KMS-11 (cell line): ENCODE results near the gene MMGT1.
A peak's percentile ranks its signal among the peaks of the same experiment; 100 is the strongest.

ENCODE experiments used
- H2AFZ ChIP-seq: fragments of 200-600 bp; sonication (generic); 2 replicates; pipeline ENCODE4 v1.6.1; 2016; ENCODE audit warnings: antibody characterized with exemption, mixed run types, low read depth
- H3K27ac ChIP-seq: fragments of 200-600 bp; sonication (generic); 2 replicates; pipeline ENCODE4 v1.6.1; 2016; ENCODE audit warnings: mild to moderate bottlenecking, mixed run types
- H3K27me3 ChIP-seq: fragments of 200-600 bp; sonication (generic); 2 replicates; pipeline ENCODE4 v1.6.1; 2017; ENCODE audit warnings: mild to moderate bottlenecking, low read depth, mixed run types, moderate library complexity; ENCODE audit not compliant: insufficient read depth
- H3K36me3 ChIP-seq: fragments of 200-600 bp; sonication (generic); 2 replicates; pipeline ENCODE4 v1.6.1; 2017; ENCODE audit warnings: mild to moderate bottlenecking, mixed run types; ENCODE audit not compliant: insufficient read depth
- H3K4me1 ChIP-seq: fragments of 200-600 bp; sonication (generic); 2 replicates; pipeline ENCODE4 v1.6.1; 2016; ENCODE audit warnings: mild to moderate bottlenecking, low read depth, mixed run types; ENCODE audit not compliant: poor library complexity, severe bottlenecking
- H3K4me2 ChIP-seq: fragments of 200-600 bp; sonication (generic); 2 replicates; pipeline ENCODE4 v1.7.0; 2016; ENCODE audit warnings: mild to moderate bottlenecking, mixed run types
- H3K4me3 ChIP-seq: fragments of 200-600 bp; sonication (generic); IDR thresholded peaks from 2 replicates; pipeline ENCODE4 v1.6.1; 2017; ENCODE audit warnings: low read depth, low read length, mixed read lengths; ENCODE audit not compliant: insufficient read depth
- H3K79me2 ChIP-seq: fragments of 200-600 bp; sonication (generic); 2 replicates; pipeline ENCODE4 v1.6.1; 2016; ENCODE audit warnings: low read depth, mixed run types; ENCODE audit not compliant: insufficient read depth
- H3K9ac ChIP-seq: fragments of 200-600 bp; sonication (generic); 2 replicates; pipeline ENCODE4 v1.6.1; 2016; ENCODE audit warnings: mild to moderate bottlenecking, mixed run types
- H4K20me1 ChIP-seq: fragments of 200-600 bp; sonication (generic); 2 replicates; pipeline ENCODE4 v1.6.1; 2016; ENCODE audit warnings: mild to moderate bottlenecking, mixed run types; ENCODE audit not compliant: insufficient read depth
- CTCF ChIP-seq: fragments of 200-600 bp; sonication (generic); conservative IDR thresholded peaks from 2 replicates; pipeline ENCODE4 v1.6.1; 2017; ENCODE audit warnings: low read depth, mild to moderate bottlenecking, antibody characterized with exemption, low read length, moderate library complexity, mixed read lengths

Gene MMGT1

GRCh38 chrX:135974279-135974856 is 580 bp upstream of the MMGT1 start:
- H4K20me1 ChIP-seq: no peaks in the 10 kb centered on the region
- peak overlapping the region; percentile 78 for H3K4me2 ChIP-seq
- no peak for TF ChIP-seq CTCF
- peaks cover 30% of the 10 kb centered on the region for H3K79me2 ChIP-seq
- peak overlapping the region; percentile 57; the same call in 1 of the 2 replicates for H2AFZ ChIP-seq
- H3K36me3 ChIP-seq: no peaks in the 10 kb centered on the region
- H3K27me3 ChIP-seq: no peaks in the 10 kb centered on the region
- no peak overlapping the region for H3K27ac ChIP-seq
- no peak overlapping the region for H3K4me3 ChIP-seq
- peaks cover 16% of the 10 kb centered on the region for H3K4me1 ChIP-seq
- no peak overlapping the region for H3K9ac ChIP-seq

- Histone ChIP-seq H3K79me2 (peaks cover 30% of the 10 kb centered on the region), H3K36me3 (no peaks in the 10 kb centered on the region), H3K4me1 (peaks cover 16% of the 10 kb centered on the region), H3K27ac (peak overlapping the region; percentile 78), H3K4me2 (peak overlapping the region; percentile 67), H3K27me3 (no peaks in the 10 kb centered on the region), H4K20me1 (no peaks in the 10 kb centered on the region), H3K9ac (peak overlapping the region; percentile 83), H2AFZ (peak overlapping the region; percentile 82), H3K4me3 (peak overlapping the region; percentile 51)
- peak; percentile 13; the same call in 1 of the 2 replicates for TF ChIP-seq CTCF
Observed at GRCh38 chrX:135973025-135973547, 702 bp downstream of the MMGT1 start.

GRCh38 chrX:135951291-135951690 is 22.5 kb downstream of the MMGT1 start:
- TF ChIP-seq CTCF: no peak
- no peak overlapping the region for H2AFZ ChIP-seq

GRCh38 chrX:135944486-135944885 is 29.3 kb downstream of the MMGT1 start:
- H3K27me3 ChIP-seq: no peaks in the 10 kb centered on the region

More at GRCh38 chrX:135951291-135951690, 22.5 kb downstream of the MMGT1 start:
- H3K27me3 ChIP-seq: no peaks in the 10 kb centered on the region
- no peak overlapping the region for H3K4me2 ChIP-seq
- no peak overlapping the region for H3K27ac ChIP-seq
- H3K9ac ChIP-seq: no peak overlapping the region
- no peak overlapping the region for H3K4me3 ChIP-seq
- no peaks in the 10 kb centered on the region for H4K20me1 ChIP-seq
- H3K4me1 ChIP-seq: peaks cover 4% of the 10 kb centered on the region
- H3K36me3 ChIP-seq: no peaks in the 10 kb centered on the region
- no peaks in the 10 kb centered on the region for H3K79me2 ChIP-seq

More at GRCh38 chrX:135944486-135944885, 29.3 kb downstream of the MMGT1 start:
- Histone ChIP-seq H3K27ac (no peak overlapping the region), H3K4me3 (no peak overlapping the region), H2AFZ (no peak overlapping the region), H3K4me1 (no peaks in the 10 kb centered on the region), H3K79me2 (no peaks in the 10 kb centered on the region), H3K4me2 (no peak overlapping the region), H3K9ac (no peak overlapping the region), H3K36me3 (no peaks in the 10 kb centered on the region), H4K20me1 (no peaks in the 10 kb centered on the region)
- no peak for TF ChIP-seq CTCF
